ENCODE results near the gene PLXNA3.

PLXNA3 gene

DNA sequence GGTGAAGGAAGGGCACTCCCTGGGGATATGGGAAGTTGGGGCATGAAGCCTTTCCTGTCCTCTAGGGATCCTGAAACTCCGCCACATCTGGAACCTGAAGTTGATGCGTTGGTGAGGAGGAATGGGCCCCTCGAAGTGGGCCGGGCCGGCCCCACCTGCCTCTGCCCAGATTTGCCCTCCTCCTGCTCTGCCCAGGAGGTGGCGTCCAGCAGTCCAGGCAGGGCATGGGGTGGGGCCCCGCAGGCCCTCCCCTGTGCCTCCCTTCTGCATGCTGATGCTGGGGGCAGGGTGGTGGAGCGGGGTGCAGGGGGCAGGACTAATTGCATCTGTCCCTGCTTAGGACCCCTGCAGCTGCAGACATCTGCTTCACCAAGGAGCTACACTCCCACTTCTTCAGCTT, 44.9 kb upstream of the PLXNA3 start:
- intact Hi-C loops (cut with DNase I; ENCODE audit: low total_unique reads), result no loop called here

DNA sequence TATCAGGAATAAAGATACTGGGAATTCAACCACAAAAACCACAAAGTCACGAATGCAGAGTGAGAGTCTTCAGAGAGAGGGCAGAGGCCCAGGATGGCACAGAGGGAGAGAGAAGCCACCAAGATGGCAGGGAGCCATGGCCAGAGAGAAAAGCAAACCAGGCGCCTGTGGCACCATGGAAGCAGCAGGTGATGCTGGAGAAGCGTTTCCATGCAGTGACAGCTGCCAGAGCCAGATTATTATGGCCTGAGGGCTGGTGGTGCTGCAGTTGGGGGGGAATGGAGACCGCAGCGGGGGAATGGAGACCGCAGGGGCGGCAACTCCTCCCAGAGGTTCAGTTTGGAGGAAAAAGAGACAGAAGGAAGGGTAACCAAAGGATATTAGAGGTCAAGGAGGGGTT, 40.9 kb upstream of the PLXNA3 start:
- no peak for DNase-seq
- peaks cover 0 to 7% (median 2%) of the 10 kb centered on the region in 4 donors for H3K4me1 ChIP-seq
- H3K36me3 ChIP-seq, result peaks cover 0 to 24% (median 0%) of the 10 kb centered on the region in 3 donors
- no peak overlapping the region for H3K4me3 ChIP-seq
- intact Hi-C loops (cut with DNase I; ENCODE audit: low total_unique reads), result no loop called here
- TF ChIP-seq, protein P1, sequence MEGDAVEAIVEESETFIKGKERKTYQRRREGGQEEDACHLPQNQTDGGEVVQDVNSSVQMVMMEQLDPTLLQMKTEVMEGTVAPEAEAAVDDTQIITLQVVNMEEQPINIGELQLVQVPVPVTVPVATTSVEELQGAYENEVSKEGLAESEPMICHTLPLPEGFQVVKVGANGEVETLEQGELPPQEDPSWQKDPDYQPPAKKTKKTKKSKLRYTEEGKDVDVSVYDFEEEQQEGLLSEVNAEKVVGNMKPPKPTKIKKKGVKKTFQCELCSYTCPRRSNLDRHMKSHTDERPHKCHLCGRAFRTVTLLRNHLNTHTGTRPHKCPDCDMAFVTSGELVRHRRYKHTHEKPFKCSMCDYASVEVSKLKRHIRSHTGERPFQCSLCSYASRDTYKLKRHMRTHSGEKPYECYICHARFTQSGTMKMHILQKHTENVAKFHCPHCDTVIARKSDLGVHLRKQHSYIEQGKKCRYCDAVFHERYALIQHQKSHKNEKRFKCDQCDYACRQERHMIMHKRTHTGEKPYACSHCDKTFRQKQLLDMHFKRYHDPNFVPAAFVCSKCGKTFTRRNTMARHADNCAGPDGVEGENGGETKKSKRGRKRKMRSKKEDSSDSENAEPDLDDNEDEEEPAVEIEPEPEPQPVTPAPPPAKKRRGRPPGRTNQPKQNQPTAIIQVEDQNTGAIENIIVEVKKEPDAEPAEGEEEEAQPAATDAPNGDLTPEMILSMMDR (IDR thresholded peaks at IDR 0.05), result no peak
- H3K9me3 ChIP-seq, result no peaks in the 10 kb centered on the region
- no peak overlapping the region for H3K27ac ChIP-seq
- H3K27me3 ChIP-seq, result no peaks in the 10 kb centered on the region

More for the DNA sequence above, 44.9 kb upstream of the PLXNA3 start:
- peaks cover 0 to 13% (median 0%) of the 10 kb centered on the region in 3 donors for H3K36me3 ChIP-seq
- no peak overlapping the region for H3K4me3 ChIP-seq
- peaks cover 0 to 22% (median 5%) of the 10 kb centered on the region in 4 donors for H3K4me1 ChIP-seq
- no peaks in the 10 kb centered on the region for H3K27me3 ChIP-seq
- TF ChIP-seq, protein P1 (IDR thresholded peaks at IDR 0.05), result no peak
- no peaks in the 10 kb centered on the region for H3K9me3 ChIP-seq
- peak overlapping the region; percentile 95 to 96 for H3K27ac ChIP-seq
- no peak for DNase-seq

DNA sequence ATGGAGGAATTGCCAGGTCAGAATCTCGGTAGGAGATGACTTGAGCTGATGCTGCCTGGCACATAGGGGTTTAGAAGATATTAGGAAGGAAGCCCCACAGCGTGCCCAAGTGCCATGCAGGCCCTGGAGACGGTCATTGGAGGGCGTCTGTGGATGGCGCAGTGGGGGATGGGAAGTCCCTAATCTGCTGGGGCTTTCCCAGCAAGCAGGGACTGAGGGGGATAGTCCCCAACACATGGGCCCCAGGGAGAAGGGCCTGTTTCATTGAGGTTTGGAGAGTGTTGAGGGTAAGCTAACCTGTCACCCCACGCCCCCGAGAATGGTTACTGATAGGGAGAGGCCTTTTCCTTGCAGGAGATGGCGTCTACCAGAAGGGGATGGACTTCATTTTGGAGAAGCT, 38.9 kb upstream of the PLXNA3 start:
- no peak overlapping the region for H3K4me3 ChIP-seq
- TF ChIP-seq, protein P1 (IDR thresholded peaks at IDR 0.05), result no peak
- no peaks in the 10 kb centered on the region for H3K4me1 ChIP-seq
- H3K36me3 ChIP-seq, result peaks cover 0 to 12% (median 0%) of the 10 kb centered on the region in 3 donors
- intact Hi-C loops (cut with DNase I; ENCODE audit: low total_unique reads), result no loop called here
- DNase-seq, result no peak
- no peak overlapping the region for H3K27ac ChIP-seq
- no peaks in the 10 kb centered on the region for H3K27me3 ChIP-seq
- no peaks in the 10 kb centered on the region for H3K9me3 ChIP-seq

DNA sequence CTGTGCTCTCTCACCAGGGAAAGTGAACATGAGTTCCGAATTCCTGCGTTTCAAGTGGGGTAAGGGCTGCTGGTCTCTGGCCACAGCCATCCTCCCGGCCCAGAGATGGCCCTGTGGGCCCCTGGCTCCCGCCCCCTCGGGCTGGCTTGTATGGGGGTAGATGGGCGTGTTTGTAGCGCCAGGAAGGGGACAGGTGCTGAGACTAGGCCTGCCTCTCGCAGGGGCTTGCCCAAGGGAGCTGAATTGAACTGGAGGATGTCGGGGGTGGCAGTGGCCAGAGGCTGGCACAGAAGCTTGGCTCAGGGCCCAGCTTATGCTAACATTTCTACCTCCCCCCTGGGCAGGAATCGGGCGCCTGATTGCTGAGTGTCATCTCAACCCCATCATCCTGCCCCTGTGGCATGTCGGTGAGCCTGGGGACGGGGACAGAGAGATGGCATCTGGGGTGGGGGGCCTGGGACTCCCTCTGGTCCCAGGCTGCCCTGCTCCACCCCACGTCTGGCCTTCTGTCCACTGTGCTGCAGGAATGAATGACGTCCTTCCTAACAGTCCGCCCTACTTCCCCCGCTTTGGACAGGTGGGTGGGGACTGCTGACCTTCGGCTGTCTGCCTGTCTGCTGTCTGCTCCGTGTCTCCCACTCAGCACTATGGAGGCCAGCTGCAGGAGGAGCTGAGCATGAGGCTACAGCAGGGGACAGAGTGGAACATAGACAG, 38.2 kb upstream of the PLXNA3 start:
- H3K9me3 ChIP-seq, result no peaks in the 10 kb centered on the region
- H3K4me1 ChIP-seq, result no peaks in the 10 kb centered on the region
- H3K4me3 ChIP-seq, result no peak overlapping the region
- intact Hi-C loops (cut with DNase I; ENCODE audit: low total_unique reads), result no loop called here
- H3K36me3 ChIP-seq, result peaks cover 0 to 11% (median 0%) of the 10 kb centered on the region in 3 donors
- no peaks in the 10 kb centered on the region for H3K27me3 ChIP-seq
- no peak for DNase-seq
- TF ChIP-seq, protein P1 (IDR thresholded peaks at IDR 0.05), result no peak
- H3K27ac ChIP-seq, result no peak overlapping the region

DNA sequence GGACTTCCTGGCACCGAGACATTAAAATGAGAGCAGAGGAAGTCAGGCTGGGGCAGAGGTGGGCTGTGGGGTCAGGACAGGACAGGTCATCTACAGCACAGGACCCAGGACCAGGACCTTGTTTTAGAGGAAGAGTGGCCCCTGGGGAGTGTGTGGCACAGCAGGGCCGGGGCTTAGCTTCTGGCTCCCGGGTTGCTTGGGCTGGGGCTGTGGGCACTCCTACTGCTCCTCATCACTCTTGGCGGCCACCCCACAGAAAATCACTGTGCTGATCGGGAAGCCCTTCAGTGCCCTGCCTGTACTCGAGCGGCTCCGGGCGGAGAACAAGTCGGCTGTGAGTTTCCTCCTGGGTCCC, 37.7 kb upstream of the PLXNA3 start:
- Histone ChIP-seq H3K4me1 (no peaks in the 10 kb centered on the region), H3K27me3 (no peaks in the 10 kb centered on the region), H3K4me3 (no peak overlapping the region), H3K9me3 (no peaks in the 10 kb centered on the region), H3K27ac (no peak overlapping the region), H3K36me3 (peaks cover 0 to 11% (median 0%) of the 10 kb centered on the region in 3 donors)
- intact Hi-C loops (cut with DNase I; ENCODE audit: low total_unique reads), result no loop called here
- TF ChIP-seq, protein P1 (IDR thresholded peaks at IDR 0.05), result no peak
- DNase-seq, result no peak
